Trophoblast cell (in vitro differentiated cells and primary cell): ENCODE results near the gene CIB4.
A peak's percentile ranks its signal among the peaks of the same experiment; 100 is the strongest.

Experiments used
- DNase-seq, 2 donors: peaks; one replicate each; pipeline ENCODE4 v3.0.0-alpha.2; 2016
- H2AFZ ChIP-seq: 2 replicates; pipeline ENCODE4 v1.6.1; 2013; ENCODE audit warnings: low read length, moderate library complexity, mild to moderate bottlenecking; ENCODE audit not compliant: insufficient read depth, poor library complexity
- H2AK5ac ChIP-seq: 2 replicates; pipeline ENCODE4 v1.6.1; 2013; ENCODE audit warnings: mild to moderate bottlenecking, low read length
- H2BK120ac ChIP-seq: 2 replicates; pipeline ENCODE4 v1.6.1; 2013; ENCODE audit warnings: low read length, mild to moderate bottlenecking, moderate library complexity; ENCODE audit not compliant: insufficient read depth, poor library complexity
- H2BK12ac ChIP-seq: 2 replicates; pipeline ENCODE4 v1.6.1; 2013; ENCODE audit warnings: mild to moderate bottlenecking, low read length, moderate library complexity
- H2BK5ac ChIP-seq: 2 replicates; pipeline ENCODE4 v1.6.1; 2013; ENCODE audit warnings: low read length, low read depth, moderate library complexity, mild to moderate bottlenecking; ENCODE audit not compliant: poor library complexity
- H3K14ac ChIP-seq: 2 replicates; pipeline ENCODE4 v1.6.1; 2013; ENCODE audit warnings: mild to moderate bottlenecking, low read length
- H3K18ac ChIP-seq: 2 replicates; pipeline ENCODE4 v1.6.1; 2013; ENCODE audit warnings: mild to moderate bottlenecking, low read length
- H3K23ac ChIP-seq: 2 replicates; pipeline ENCODE4 v1.6.1; 2013; ENCODE audit warnings: low read length
- H3K27ac ChIP-seq: 2 replicates; pipeline ENCODE4 v1.5.1; 2013; ENCODE audit warnings: low read depth, mild to moderate bottlenecking, inconsistent platforms, low read length, moderate library complexity
- H3K27me3 ChIP-seq: 2 replicates; pipeline ENCODE4 v1.6.1; 2013; ENCODE audit warnings: inconsistent platforms, mild to moderate bottlenecking, low read length, moderate library complexity; ENCODE audit not compliant: insufficient read depth
- H3K36me3 ChIP-seq, 2 experiments: 1 replicate in 1 of 2; 2 replicates in 1 of 2; pipeline ENCODE4 v1.6.1; 2013; ENCODE audit warnings: low read length in 2 of 2, mild to moderate bottlenecking in 2 of 2, moderate library complexity in 1 of 2; ENCODE audit not compliant: insufficient read depth in 2 of 2, control insufficient read depth in 1 of 2
- H3K4ac ChIP-seq: 2 replicates; pipeline ENCODE4 v1.6.1; 2013; ENCODE audit warnings: low read depth, mild to moderate bottlenecking, low read length, moderate library complexity
- H3K4me1 ChIP-seq, 2 experiments: 1 replicate in 1 of 2; 2 replicates in 1 of 2; pipeline ENCODE4 v1.6.1; 2013; ENCODE audit warnings: low read length in 2 of 2, mild to moderate bottlenecking in 2 of 2, moderate library complexity in 1 of 2; ENCODE audit not compliant: insufficient read depth in 2 of 2, control insufficient read depth in 1 of 2
- H3K4me2 ChIP-seq: 2 replicates; pipeline ENCODE4 v1.6.1; 2013; ENCODE audit warnings: inconsistent platforms, mild to moderate bottlenecking, low read length, moderate library complexity
- H3K4me3 ChIP-seq: 2 replicates; pipeline ENCODE4 v1.5.1; 2013; ENCODE audit warnings: mild to moderate bottlenecking, low read depth, low read length, inconsistent platforms
- H3K79me1 ChIP-seq: one replicate; pipeline ENCODE4 v1.6.1; 2013; ENCODE audit warnings: low read length
- H3K79me2 ChIP-seq: 2 replicates; pipeline ENCODE4 v1.6.1; 2013; ENCODE audit warnings: low read length, mild to moderate bottlenecking; ENCODE audit not compliant: control insufficient read depth, insufficient read depth, poor library complexity
- H3K9ac ChIP-seq: 2 replicates; pipeline ENCODE4 v1.6.1; 2013; ENCODE audit warnings: mild to moderate bottlenecking, low read length
- H3K9me3 ChIP-seq: 2 replicates; pipeline ENCODE4 v1.6.1; 2013; ENCODE audit warnings: low read depth, mild to moderate bottlenecking, control low read depth, inconsistent platforms, low read length; ENCODE audit not compliant: insufficient read depth
- H4K12ac ChIP-seq: 2 replicates; pipeline ENCODE4 v1.6.1; 2013; ENCODE audit warnings: low read depth, mild to moderate bottlenecking, low read length, moderate library complexity
- H4K8ac ChIP-seq: 2 replicates; pipeline ENCODE4 v1.6.1; 2013; ENCODE audit warnings: low read depth, mild to moderate bottlenecking, low read length, moderate library complexity
- H4K91ac ChIP-seq: one replicate; pipeline ENCODE4 v1.6.1; 2013; ENCODE audit warnings: low read depth, mild to moderate bottlenecking, low read length, moderate library complexity
- WGBS: extraction: QIAGEN DNeasy Blood & Tissue Kit; methylation state at CpG from one replicate; pipeline ENCODE4 v1.1.7; 2013; ENCODE audit warnings: missing lambda C conversion rate; ENCODE audit not compliant: insufficient read length, insufficient coverage; ENCODE audit errors: extremely low coverage; 5-methylcytosine and 5-hydroxymethylcytosine counted together

Gene CIB4

DNA sequence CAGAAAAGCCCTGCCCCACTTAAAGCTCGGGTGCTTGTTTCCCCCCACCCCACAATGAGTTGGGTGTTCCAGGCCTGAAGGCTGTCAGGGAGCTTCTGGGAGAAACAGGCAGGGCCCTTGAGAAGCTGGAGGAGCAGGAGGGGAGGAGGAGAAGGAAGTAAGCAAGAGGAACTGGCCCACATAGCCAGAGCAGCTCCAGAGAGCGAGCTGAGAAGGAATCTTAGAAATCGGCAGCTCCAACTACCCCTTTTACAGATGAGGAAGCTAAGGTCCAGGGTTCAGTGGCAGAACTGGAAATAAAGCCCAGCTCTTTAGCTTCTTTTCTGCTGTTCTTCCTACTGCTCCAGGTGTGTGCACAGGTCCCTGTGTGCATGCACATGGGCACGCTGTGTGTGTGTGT is 38.7 kb upstream of the CIB4 start:
- H2AK5ac ChIP-seq: no peak overlapping the region
- WGBS: no CpG with 5 or more reads among the region's 4 CpGs
- peaks cover 6 to 7% of the 10 kb centered on the region in 2 experiments for H3K4me1 ChIP-seq

DNA sequence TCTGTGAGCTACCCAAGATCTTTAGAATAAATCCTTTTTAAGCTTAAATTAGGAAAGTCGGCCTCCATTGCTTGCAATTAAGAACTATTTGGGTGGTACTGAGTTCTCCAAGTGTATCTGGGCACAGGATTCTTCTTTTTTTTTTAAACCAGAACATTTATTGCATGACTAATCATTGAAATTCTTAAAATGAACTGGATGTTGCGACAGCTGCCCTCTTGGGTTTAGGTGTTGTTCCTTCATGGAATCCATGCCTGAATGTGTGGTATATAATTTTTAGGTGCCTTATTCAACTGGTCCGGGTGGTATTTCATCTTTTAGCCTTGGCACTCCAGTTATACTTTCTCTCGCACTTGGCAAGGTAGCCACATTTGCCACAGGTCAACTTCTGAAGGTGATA is 36.9 kb upstream of the CIB4 start:
- H3K27me3 ChIP-seq: peaks cover 3% of the 10 kb centered on the region
- no peak overlapping the region for H3K18ac ChIP-seq
- no peak overlapping the region for H3K4ac ChIP-seq
- no peak overlapping the region for H4K91ac ChIP-seq
- WGBS: no CpG with 5 or more reads among the region's 4 CpGs
- H3K79me2 ChIP-seq: no peaks in the 10 kb centered on the region
- H3K27ac ChIP-seq: no peak overlapping the region
- no peak overlapping the region for H4K8ac ChIP-seq
- no peak overlapping the region for H3K4me2 ChIP-seq
- no peak overlapping the region for H2BK120ac ChIP-seq
- no peaks in the 10 kb centered on the region for H3K36me3 ChIP-seq
- H3K14ac ChIP-seq: no peak overlapping the region
- H3K4me1 ChIP-seq: peaks cover 6 to 7% of the 10 kb centered on the region in 2 experiments
- H3K4me3 ChIP-seq: no peak overlapping the region
- no peak overlapping the region for H2AFZ ChIP-seq
- H2AK5ac ChIP-seq: no peak overlapping the region
- H2BK5ac ChIP-seq: no peak overlapping the region
- peaks cover 3% of the 10 kb centered on the region for H3K9me3 ChIP-seq
- H3K23ac ChIP-seq: no peak overlapping the region
- no peak overlapping the region for H3K9ac ChIP-seq
- DNase-seq: peak in 1 of 2 donors; percentile 19
- no peaks in the 10 kb centered on the region for H3K79me1 ChIP-seq
- no peak overlapping the region for H4K12ac ChIP-seq
- H2BK12ac ChIP-seq: no peak overlapping the region

More for the DNA sequence above, 38.7 kb upstream of the CIB4 start:
- H3K4me3 ChIP-seq: no peak overlapping the region
- H2BK12ac ChIP-seq: no peak overlapping the region
- peaks cover 3% of the 10 kb centered on the region for H3K9me3 ChIP-seq
- H4K8ac ChIP-seq: no peak overlapping the region
- no peak overlapping the region for H3K27ac ChIP-seq
- no peak overlapping the region for H3K14ac ChIP-seq
- no peak overlapping the region for H3K18ac ChIP-seq
- no peaks in the 10 kb centered on the region for H3K79me1 ChIP-seq
- H4K91ac ChIP-seq: no peak overlapping the region
- DNase-seq: no peak
- H3K36me3 ChIP-seq: no peaks in the 10 kb centered on the region
- H3K9ac ChIP-seq: no peak overlapping the region
- H3K4ac ChIP-seq: no peak overlapping the region
- H2BK5ac ChIP-seq: no peak overlapping the region
- no peak overlapping the region for H3K23ac ChIP-seq
- H3K4me2 ChIP-seq: no peak overlapping the region
- no peaks in the 10 kb centered on the region for H3K79me2 ChIP-seq
- H4K12ac ChIP-seq: no peak overlapping the region
- H2BK120ac ChIP-seq: no peak overlapping the region
- H3K27me3 ChIP-seq: peaks cover 3% of the 10 kb centered on the region
- H2AFZ ChIP-seq: no peak overlapping the region

DNA sequence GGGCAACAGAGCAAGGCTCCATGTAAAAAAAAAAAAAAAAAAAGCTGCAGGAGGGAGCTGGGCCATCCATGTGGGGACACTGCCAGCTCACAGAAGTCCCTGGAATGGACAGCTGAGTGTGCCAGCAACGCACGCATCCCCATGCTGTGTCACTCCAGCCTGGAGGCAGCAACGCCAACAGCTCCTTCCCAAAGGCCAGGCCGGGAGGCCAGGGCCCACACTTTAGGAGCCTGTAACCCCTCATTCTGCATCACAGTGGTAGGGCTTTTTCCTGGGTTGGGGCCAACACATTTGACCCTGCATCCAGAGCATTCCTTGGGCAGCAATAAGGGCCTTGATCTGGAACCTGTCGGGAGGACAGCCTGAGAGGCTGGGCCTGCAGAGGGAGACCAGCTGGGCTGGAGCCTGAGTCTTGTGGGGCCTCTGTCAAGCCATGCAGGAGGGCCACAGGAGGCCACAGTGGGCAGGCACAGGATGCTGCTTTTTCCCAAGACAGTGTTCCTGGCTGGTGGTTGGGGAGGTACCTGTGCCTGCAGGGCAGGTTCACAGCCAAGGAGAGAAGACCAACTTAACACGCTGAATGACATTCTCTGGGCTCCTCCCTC is 34.6 kb upstream of the CIB4 start:
- Histone ChIP-seq H4K91ac (no peak overlapping the region), H3K27me3 (peaks cover 3% of the 10 kb centered on the region), H2AK5ac (no peak overlapping the region), H3K79me1 (no peaks in the 10 kb centered on the region), H3K36me3 (no peaks in the 10 kb centered on the region), H2BK5ac (no peak overlapping the region), H3K4me3 (no peak overlapping the region), H4K8ac (no peak overlapping the region), H3K14ac (no peak overlapping the region), H3K79me2 (no peaks in the 10 kb centered on the region), H4K12ac (no peak overlapping the region), H3K4ac (no peak overlapping the region), H3K9me3 (peaks cover 3% of the 10 kb centered on the region), H3K18ac (no peak overlapping the region), H3K4me2 (no peak overlapping the region), H3K23ac (no peak overlapping the region), H3K4me1 (no peaks in the 10 kb centered on the region), H2BK12ac (no peak overlapping the region), H2AFZ (no peak overlapping the region), H2BK120ac (no peak overlapping the region), H3K9ac (no peak overlapping the region), H3K27ac (no peak overlapping the region)
- WGBS: no CpG with 5 or more reads among the region's 6 CpGs
- DNase-seq: no peak

DNA sequence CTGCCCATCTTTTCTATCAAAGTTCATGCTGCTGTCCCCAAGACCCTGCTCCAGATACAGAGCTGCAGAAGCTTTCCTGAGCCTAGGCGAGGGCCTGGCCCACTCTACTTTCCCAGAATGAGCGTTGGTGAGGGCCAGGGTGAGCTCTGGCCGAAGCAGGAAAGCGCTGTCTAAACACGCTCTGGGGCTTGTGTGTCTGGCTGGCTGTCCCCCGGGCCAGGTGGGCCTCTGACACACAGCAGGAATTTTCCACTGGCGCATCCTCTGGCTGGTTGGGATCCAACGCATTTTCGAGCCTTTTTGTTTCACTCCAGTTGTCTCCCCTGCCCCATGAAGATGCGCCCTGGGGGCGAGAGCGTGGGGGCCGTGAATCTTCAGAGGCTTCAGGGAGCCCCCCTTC is 33.6 kb upstream of the CIB4 start:
- no peak overlapping the region for H2AFZ ChIP-seq
- no peak overlapping the region for H3K4me2 ChIP-seq
- no peak overlapping the region for H3K23ac ChIP-seq
- H3K4me1 ChIP-seq: no peaks in the 10 kb centered on the region
- no CpG with 5 or more reads among the region's 13 CpGs for WGBS
- H2BK120ac ChIP-seq: no peak overlapping the region
- peaks cover 3% of the 10 kb centered on the region for H3K9me3 ChIP-seq
- H3K4ac ChIP-seq: no peak overlapping the region
- H4K91ac ChIP-seq: no peak overlapping the region
- DNase-seq: no peak
- H3K9ac ChIP-seq: no peak overlapping the region
- H3K79me1 ChIP-seq: no peaks in the 10 kb centered on the region
- no peak overlapping the region for H4K12ac ChIP-seq
- no peaks in the 10 kb centered on the region for H3K36me3 ChIP-seq
- H3K27me3 ChIP-seq: peaks cover 3% of the 10 kb centered on the region
- no peak overlapping the region for H3K18ac ChIP-seq
- no peak overlapping the region for H2BK12ac ChIP-seq
- no peak overlapping the region for H3K27ac ChIP-seq
- no peak overlapping the region for H3K4me3 ChIP-seq
- H4K8ac ChIP-seq: no peak overlapping the region
- no peak overlapping the region for H2AK5ac ChIP-seq
- no peaks in the 10 kb centered on the region for H3K79me2 ChIP-seq
- no peak overlapping the region for H2BK5ac ChIP-seq
- no peak overlapping the region for H3K14ac ChIP-seq
